ENCODE results near the gene RAB4A.

The RAB4A gene

GRCh38 chr1:229266832-229267500, 3.9 kb upstream of the RAB4A start (continued):
- TF ChIP-seq PRDM10 (tag by site-specific recombination; IDR thresholded peaks at IDR 0.05) (no peak), ZNF645 (tag by site-specific recombination; IDR thresholded peaks at IDR 0.05) (no peak), ZNF37A (tag by site-specific recombination; IDR thresholded peaks at IDR 0.05) (no peak)

GRCh38 chr1:229268505-229268904, 2.4 kb upstream of the RAB4A start:
- Histone ChIP-seq H3K9me3 (ENCODE audit: control insufficient read depth, insufficient read depth, low read depth, low read length) (no peaks in the 10 kb centered on the region), H3K4me1 (ENCODE audit: control insufficient read depth, insufficient read depth, low read length) (peaks cover 17% of the 10 kb centered on the region), H3K36me3 (ENCODE audit: control insufficient read depth in 2 of 2, insufficient read depth in 1 of 2, low read length in 2 of 2) (peaks cover 0 to 3% of the 10 kb centered on the region in 2 experiments; a peak in 1 of 3 replicates), H3K4me3 (ENCODE audit: low read depth, low read length) (no peak overlapping the region), H3K27ac (ENCODE audit: extremely low read depth, low read depth, low read length) (no peak overlapping the region)
- POLR2A ChIA-PET = interaction anchor here (1.9 kb wide), 1 partner anchor 239 kb away, joined by 6 read pairs; the partner anchor contains the start of gene NUP133
- peak; percentile 32; the same call in 1 of the 2 replicates for TF ChIP-seq ZNF133 (tag by site-specific recombination; IDR thresholded peaks at IDR 0.05)
- TF ChIP-seq ZNF2 (tag by site-specific recombination; IDR thresholded peaks at IDR 0.05) = no peak
- TF ChIP-seq ZNF785 (tag by site-specific recombination; IDR thresholded peaks at IDR 0.05) = no peak
- TF ChIP-seq PRDM1 (tag by site-specific recombination; IDR thresholded peaks at IDR 0.05) = no peak
- TF ChIP-seq ZNF394 (tag by site-specific recombination; IDR thresholded peaks at IDR 0.05; ENCODE audit: borderline replicate concordance) = no peak
- CTCF ChIA-PET = interaction anchor here (0.5 to 4.3 kb wide), 8 partner anchors 10 to 631 kb away, joined by 3 to 20 read pairs (median 4); no protein-coding TSS in a partner anchor

GRCh38 chr1:229271448-229272159, 693 bp downstream of the RAB4A start:
- peaks cover 30% of the 10 kb centered on the region for H3K4me1 ChIP-seq (ENCODE audit: control insufficient read depth, insufficient read depth, low read length)
- peak overlapping the region; percentile 60; the same call in 1 of the 2 replicates for H3K27ac ChIP-seq (ENCODE audit: extremely low read depth, low read depth, low read length)
- peak overlapping the region; percentile 70 for H3K4me3 ChIP-seq (ENCODE audit: low read depth, low read length)
- ChIA-PET CTCF (interaction anchor here (0.5 to 4.3 kb wide), 6 partner anchors 13 to 545 kb away, joined by 3 to 20 read pairs (median 3); no protein-coding TSS in a partner anchor), POLR2A (interaction anchor here (0.6 to 1.6 kb wide), 6 partner anchors 42 to 1322 kb away, joined by 3 to 6 read pairs (median 4); partner anchors contain the start of genes ABCB10, CCSAP and NUP133)
- H3K9me3 ChIP-seq (ENCODE audit: control insufficient read depth, insufficient read depth, low read depth, low read length) = no peaks in the 10 kb centered on the region
- H3K36me3 ChIP-seq (ENCODE audit: control insufficient read depth in 2 of 2, insufficient read depth in 1 of 2, low read length in 2 of 2) = peaks cover 0 to 3% of the 10 kb centered on the region in 2 experiments; a peak in 1 of 3 replicates
- TF ChIP-seq ZNF280D (tag by site-specific recombination; IDR thresholded peaks at IDR 0.05) (no peak), ZBTB21 (tag by site-specific recombination; IDR thresholded peaks at IDR 0.05) (no peak), TRIM28 (IDR thresholded peaks at IDR 0.05; ENCODE audit: borderline replicate concordance, low read length) (no peak), ZNF26 (tag by site-specific recombination; IDR thresholded peaks at IDR 0.05) (no peak), GFI1B (tag by site-specific recombination; IDR thresholded peaks at IDR 0.05) (no peak), REST (tag by site-specific recombination; IDR thresholded peaks at IDR 0.05) (no peak), ZNF530 (tag by site-specific recombination; IDR thresholded peaks at IDR 0.05; ENCODE audit: low read depth) (no peak), ZNF132 (tag by site-specific recombination; IDR thresholded peaks at IDR 0.05; ENCODE audit: borderline replicate concordance) (no peak), ZNF580 (tag by site-specific recombination; IDR thresholded peaks at IDR 0.05) (no peak)

Measured in HEK293 (cell line).